RWPE2 (cell line): ENCODE results near the gene MGLL.

Experiments
- ATAC-seq: fragments of 200-7000 bp; cut with Tn5 transposase; 3 replicates; pipeline ENCODE4 v1.9.1; 2021; ENCODE audit warnings: low read depth
- DNase-seq: peaks from one replicate; pipeline ENCODE4 v3.0.0-alpha.2; 2020; ENCODE audit warnings: low spot score
- H3K27ac ChIP-seq: fragments of 450-650 bp; 2 replicates; pipeline ENCODE4 v1.5.1; 2017; ENCODE audit warnings: mild to moderate bottlenecking; ENCODE audit not compliant: poor library complexity, severe bottlenecking
- H3K27me3 ChIP-seq: fragments of 250-450 bp; sonication (Bioruptor Pico); 2 replicates; pipeline ENCODE4 v1.5.1; 2021; ENCODE audit warnings: mild to moderate bottlenecking, moderate library complexity; ENCODE audit not compliant: insufficient read depth, poor library complexity, severe bottlenecking
- H3K36me3 ChIP-seq: fragments of 250-450 bp; sonication (Bioruptor Pico); 2 replicates; pipeline ENCODE4 v1.5.1; 2020; ENCODE audit warnings: low read depth, mild to moderate bottlenecking, moderate library complexity
- H3K4me1 ChIP-seq: fragments of 250-450 bp; sonication (Bioruptor Pico); 2 replicates; pipeline ENCODE4 v1.5.1; 2021; ENCODE audit warnings: mild to moderate bottlenecking, moderate library complexity; ENCODE audit not compliant: insufficient read depth, poor library complexity, severe bottlenecking
- H3K4me3 ChIP-seq: fragments of 250-450 bp; sonication (Bioruptor Pico); 2 replicates; pipeline ENCODE4 v1.5.1; 2021; ENCODE audit warnings: mild to moderate bottlenecking, moderate library complexity; ENCODE audit not compliant: severe bottlenecking
- H3K9me3 ChIP-seq: fragments of 250-450 bp; sonication (Bioruptor Pico); 2 replicates; pipeline ENCODE4 v1.5.1; 2021; ENCODE audit warnings: mild to moderate bottlenecking, moderate library complexity; ENCODE audit not compliant: severe bottlenecking
- CTCF ChIP-seq: fragments of 450-650 bp; IDR thresholded peaks from one replicate; pipeline ENCODE4 v1.5.1; 2017; ENCODE audit warnings: mild to moderate bottlenecking, moderate library complexity; ENCODE audit not compliant: poor library complexity, severe bottlenecking

Gene MGLL

DNA sequence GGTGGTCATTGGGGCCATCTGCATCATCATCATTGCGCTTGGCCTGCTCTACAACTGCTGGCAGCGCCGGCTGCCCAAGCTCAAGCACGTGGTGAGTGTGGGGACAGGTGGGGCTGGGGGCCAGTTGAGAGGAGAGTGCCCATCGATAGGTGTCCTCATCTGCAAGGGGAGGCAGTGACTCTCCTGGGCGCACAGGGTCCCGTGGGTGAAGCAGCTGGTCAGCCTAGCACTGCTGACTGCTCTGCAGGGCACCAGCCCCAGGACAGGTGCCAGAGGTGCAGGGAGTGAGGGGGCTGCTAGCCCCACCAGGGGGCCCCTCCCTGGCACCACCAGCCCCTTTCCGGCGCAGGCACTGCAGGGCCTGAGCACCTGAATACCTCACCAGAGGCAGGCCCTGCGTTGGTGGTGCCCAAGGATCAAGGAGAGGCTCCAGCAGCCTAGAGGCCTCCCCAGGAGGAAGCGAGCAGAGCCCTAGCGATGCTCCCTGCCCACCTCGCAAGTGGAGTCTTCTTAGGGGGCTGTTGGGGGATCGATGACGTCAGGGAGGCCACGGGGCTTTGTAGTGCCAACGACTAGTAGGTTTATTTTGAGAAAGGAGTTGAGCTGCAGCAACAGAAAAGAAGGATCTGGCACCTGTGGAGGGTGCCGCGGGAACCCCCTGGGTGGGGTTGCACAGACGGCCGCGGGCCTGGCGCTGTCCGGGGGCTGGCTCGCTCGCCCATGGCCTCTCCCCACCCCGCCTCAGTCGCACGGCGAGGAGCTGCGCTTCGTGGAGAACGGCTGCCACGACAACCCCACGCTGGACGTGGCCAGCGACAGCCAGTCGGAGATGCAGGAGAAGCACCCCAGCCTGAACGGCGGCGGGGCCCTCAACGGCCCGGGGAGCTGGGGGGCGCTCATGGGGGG is 150.5 kb downstream of the MGLL start:
- ATAC-seq, result peak; percentile 6; the same call in 1 of the 3 replicates
- H3K4me3 ChIP-seq, result peak overlapping the region; percentile 89
- TF ChIP-seq CTCF, result no peak

DNA sequence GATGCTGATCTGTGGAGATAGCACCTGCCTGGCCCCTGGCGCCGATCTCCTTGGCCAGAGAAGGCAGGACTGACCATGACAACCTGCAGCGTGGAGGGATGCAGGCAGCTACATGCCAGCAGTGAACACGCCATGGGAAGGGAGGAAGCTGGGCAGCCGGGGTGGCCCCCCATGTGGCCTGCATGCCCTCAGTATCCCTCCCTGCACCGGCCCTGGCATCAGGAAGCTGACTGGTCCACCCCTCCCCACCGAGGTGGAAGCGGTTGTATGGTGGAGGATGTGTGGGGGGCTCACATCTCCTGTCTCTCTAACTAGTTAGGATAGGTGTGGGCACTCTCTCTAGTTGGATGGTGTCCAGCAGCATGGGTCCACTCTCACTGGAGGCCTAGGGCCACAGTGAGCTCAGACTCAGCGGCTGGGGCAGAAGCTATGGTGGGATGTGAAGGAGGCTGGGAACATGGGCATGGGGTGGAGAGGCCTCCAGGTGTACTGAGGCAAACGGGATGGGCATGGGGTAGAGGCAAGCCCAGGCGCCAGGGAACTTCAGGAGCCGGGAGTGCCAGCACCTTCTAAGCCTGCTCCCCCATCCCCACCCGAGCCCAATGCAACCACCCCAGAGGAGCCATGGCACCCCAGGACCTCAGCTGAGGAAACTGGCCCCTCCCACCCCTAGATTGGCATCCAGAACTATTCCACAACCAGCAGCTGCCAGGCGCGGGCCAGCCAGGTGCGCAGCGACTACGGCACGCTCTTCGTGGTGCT is 151.4 kb downstream of the MGLL start:
- Histone ChIP-seq H3K36me3 (no peaks in the 10 kb centered on the region), H3K27ac (no peak overlapping the region), H3K4me1 (no peaks in the 10 kb centered on the region), H3K4me3 (no peak overlapping the region), H3K9me3 (no peaks in the 10 kb centered on the region), H3K27me3 (no peaks in the 10 kb centered on the region)
- TF ChIP-seq CTCF, result no peak
- ATAC-seq (no peak), DNase-seq (no peak)

More for the DNA sequence above, 150.5 kb downstream of the MGLL start:
- Histone ChIP-seq H3K36me3 (no peaks in the 10 kb centered on the region), H3K27ac (peak overlapping the region; percentile 68), H3K9me3 (no peaks in the 10 kb centered on the region), H3K27me3 (no peaks in the 10 kb centered on the region), H3K4me1 (no peaks in the 10 kb centered on the region)
- no peak for DNase-seq

DNA sequence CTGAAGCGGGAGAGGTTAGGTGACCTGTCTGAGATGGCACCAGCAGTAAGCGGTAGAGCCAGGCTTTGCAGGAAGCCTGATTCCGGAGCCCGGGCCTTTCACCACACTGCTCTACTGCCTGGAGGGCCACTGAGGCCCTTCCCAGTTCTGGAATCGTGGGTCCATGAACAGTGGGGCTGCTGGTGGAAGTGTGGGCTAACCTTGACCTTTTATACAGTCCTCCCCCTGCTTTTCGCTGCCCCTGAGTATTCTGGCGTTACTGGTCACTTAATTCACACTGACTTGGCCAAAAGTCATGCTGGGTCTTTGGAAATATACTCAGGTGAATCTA is 152.1 kb downstream of the MGLL start:
- Histone ChIP-seq H3K27me3 (no peaks in the 10 kb centered on the region), H3K36me3 (no peaks in the 10 kb centered on the region), H3K27ac (no peak overlapping the region), H3K9me3 (no peaks in the 10 kb centered on the region), H3K4me1 (no peaks in the 10 kb centered on the region), H3K4me3 (no peak overlapping the region)
- no peak for DNase-seq
- no peak for TF ChIP-seq CTCF
- ATAC-seq, result no peak

DNA sequence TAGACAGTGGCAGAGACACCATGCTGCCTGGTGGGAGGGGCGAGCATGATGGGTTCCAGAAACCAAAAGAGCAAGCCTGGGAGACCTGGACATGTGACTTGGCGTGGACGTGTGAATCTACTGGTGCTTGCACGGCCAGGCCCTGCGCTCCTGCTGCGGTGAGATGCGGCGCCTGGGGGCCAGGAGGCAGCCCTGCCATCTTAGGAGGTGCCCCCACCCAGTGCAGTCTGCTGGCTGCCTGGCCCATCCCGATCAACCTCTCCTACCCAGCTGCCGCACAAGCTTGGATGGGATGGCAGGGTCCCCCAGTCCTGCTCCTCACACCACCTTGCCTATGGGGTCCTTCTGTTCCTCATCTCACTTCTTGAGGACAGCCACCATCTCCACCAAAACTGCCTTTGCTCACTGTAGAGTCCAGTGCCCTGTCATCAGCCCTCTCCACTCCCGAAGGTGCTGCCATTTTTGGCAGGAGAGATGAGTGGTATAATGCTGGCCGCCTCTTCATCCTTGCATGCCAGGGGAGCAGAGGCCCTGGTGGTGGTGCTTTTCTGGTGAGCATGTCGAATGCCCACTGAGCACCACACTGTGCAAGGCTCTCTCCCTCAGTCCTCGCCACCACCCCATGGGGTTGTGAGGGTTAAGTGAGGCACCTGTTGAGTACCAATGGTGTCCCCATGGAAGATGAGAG is 152.6 kb downstream of the MGLL start:
- H3K36me3 ChIP-seq, result no peaks in the 10 kb centered on the region
- H3K4me1 ChIP-seq, result no peaks in the 10 kb centered on the region
- no peak for TF ChIP-seq CTCF
- DNase-seq (no peak), ATAC-seq (no peak)
- H3K9me3 ChIP-seq, result no peaks in the 10 kb centered on the region
- no peaks in the 10 kb centered on the region for H3K27me3 ChIP-seq
- no peak overlapping the region for H3K27ac ChIP-seq
- H3K4me3 ChIP-seq, result no peak overlapping the region
